BLaER1 treated with 17β-estradiol and CSF1 and Interleukin-3, amounts not matched to agents 10 nM and 100 nM (cell line): Measurements from ENCODE around the gene STOX2.

Source experiments
- H3K27ac ChIP-seq, 11 experiments: shearing (Covaris generic); formaldehyde crosslinking; 2 replicates each; pipeline ENCODE4 v1.8.1; 2022
- H3K27me3 ChIP-seq, 11 experiments: shearing (Covaris generic); formaldehyde crosslinking; 2 replicates each; pipeline ENCODE4 v1.8.1; 2022
- H3K36me3 ChIP-seq, 11 experiments: shearing (Covaris generic); formaldehyde crosslinking; 2 replicates each; pipeline ENCODE4 v1.8.1; 2022
- H3K4me1 ChIP-seq, 10 experiments: shearing (Covaris generic); formaldehyde crosslinking; 2 replicates each; pipeline ENCODE4 v1.8.1; 2022
- H3K4me2 ChIP-seq, 11 experiments: shearing (Covaris generic); formaldehyde crosslinking; 2 replicates each; pipeline ENCODE4 v1.8.1; 2022
- H3K4me3 ChIP-seq, 10 experiments: shearing (Covaris generic); formaldehyde crosslinking; 2 replicates each; pipeline ENCODE4 v1.8.1; 2022
- H3K9ac ChIP-seq, 11 experiments: shearing (Covaris generic); formaldehyde crosslinking; 2 replicates each; pipeline ENCODE4 v1.8.1; 2022
- H3K9me3 ChIP-seq, 11 experiments: shearing (Covaris generic); formaldehyde crosslinking; replicated peaks in 1 of 11; 2 replicates each; pipeline ENCODE4 v1.8.1; 2022
- H4K20me1 ChIP-seq, 11 experiments: shearing (Covaris generic); formaldehyde crosslinking; 2 replicates each; pipeline ENCODE4 v1.8.1; 2022
- Cebpa-rat ChIP-seq, 11 experiments: shearing (Covaris generic); IDR thresholded peaks; 2 replicates each; pipeline ENCODE4 v1.8.1; 2022

STOX2 gene

DNA sequence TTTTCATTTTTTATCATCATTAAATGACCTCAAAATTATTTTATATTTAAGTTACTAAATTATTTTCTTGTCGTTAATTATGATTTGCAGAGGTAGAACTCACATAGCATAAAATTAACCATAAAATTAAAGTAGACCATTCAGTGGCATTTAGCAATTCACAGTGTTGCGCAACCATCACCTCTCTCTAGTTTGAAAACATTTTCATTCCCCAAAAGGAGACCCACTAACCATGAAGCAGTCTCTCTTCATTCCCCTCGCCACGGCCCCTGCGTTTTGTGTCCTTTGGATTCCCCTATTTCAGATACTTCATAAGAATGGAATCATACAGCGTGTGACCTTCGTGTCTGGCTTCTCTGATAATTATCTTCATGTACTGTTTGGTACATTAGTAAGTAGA lies 157.7 kb downstream of the STOX2 start:
- H3K9me3 ChIP-seq, result no peaks in the 10 kb centered on the region
- H3K9ac ChIP-seq, result no peak overlapping the region
- no peaks in the 10 kb centered on the region for H3K36me3 ChIP-seq
- H3K4me1 ChIP-seq, result no peaks in the 10 kb centered on the region
- H3K27me3 ChIP-seq, result no peaks in the 10 kb centered on the region
- H3K27ac ChIP-seq, result no peak overlapping the region
- H4K20me1 ChIP-seq, result no peaks in the 10 kb centered on the region
- no peak overlapping the region for H3K4me2 ChIP-seq
- TF ChIP-seq Cebpa-rat (IDR thresholded peaks at IDR 0.05), result peak in 9 of 11 experiments; percentile 64 to 95 (median 80); a peak in 18 of 22 replicates
- H3K4me3 ChIP-seq, result no peak overlapping the region

DNA sequence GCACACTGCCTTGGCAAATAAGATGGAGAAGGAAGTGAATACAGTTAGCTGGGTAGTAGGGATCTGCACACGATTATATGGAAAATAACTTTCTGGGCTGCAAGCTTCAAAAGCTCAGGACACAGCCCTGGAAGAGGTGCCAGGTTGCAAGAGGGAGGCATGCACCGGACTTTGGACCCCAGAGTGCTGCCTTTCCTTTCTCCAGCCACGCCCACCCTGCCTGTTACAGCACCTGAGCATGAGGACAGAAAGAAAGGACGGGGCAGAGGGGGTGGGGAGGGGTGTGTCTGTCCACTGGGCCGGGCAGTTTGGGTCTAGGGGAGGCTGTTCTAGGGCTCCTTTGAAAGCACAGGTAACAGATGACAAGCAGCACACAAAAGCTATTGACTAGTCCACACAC lies 159.8 kb downstream of the STOX2 start:
- no peak overlapping the region for H3K4me2 ChIP-seq
- no peak for TF ChIP-seq Cebpa-rat (IDR thresholded peaks at IDR 0.05)

DNA sequence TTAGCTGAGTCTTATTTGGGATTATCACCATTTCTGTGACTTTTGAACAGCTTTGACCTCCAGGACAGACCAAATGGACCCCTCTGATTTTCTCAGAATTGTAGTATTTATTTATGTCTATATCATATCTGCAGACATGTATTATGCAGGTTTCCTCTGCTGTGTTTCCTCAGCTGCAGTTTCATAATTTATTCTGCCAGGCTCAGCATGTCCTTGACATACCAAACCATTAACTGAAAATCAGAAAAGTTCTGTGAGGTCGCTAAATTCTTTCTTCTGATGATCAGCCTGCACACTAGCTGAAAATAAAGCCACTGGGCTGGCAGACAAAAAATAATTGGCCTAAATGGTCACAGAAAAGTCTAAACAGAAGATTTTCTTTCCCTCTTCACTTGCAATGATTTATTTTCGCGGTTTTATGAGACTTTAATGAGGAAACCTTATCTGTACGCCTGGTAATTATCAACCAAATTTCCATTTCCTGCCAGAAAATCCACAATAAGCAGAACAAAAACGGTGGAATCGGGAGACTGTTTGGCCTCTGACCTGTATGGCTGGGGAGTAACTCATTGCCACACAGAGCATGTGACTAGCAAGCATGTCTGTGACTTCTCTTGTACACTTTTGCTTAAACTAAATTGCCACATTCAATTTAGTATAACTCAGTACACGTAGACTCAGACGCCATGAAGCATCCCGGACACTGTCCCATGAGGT lies 161.6 kb downstream of the STOX2 start:
- Histone ChIP-seq H3K27me3 (no peaks in the 10 kb centered on the region), H3K36me3 (no peaks in the 10 kb centered on the region), H3K4me2 (no peak overlapping the region), H3K27ac (no peak overlapping the region), H3K9me3 (peaks cover 0 to 7% (median 2%) of the 10 kb centered on the region in 11 experiments; a peak in 10 of 22 replicates), H4K20me1 (no peaks in the 10 kb centered on the region), H3K9ac (no peak overlapping the region), H3K4me1 (no peaks in the 10 kb centered on the region), H3K4me3 (no peak overlapping the region)
- no peak for TF ChIP-seq Cebpa-rat (IDR thresholded peaks at IDR 0.05)

More for the DNA sequence above, 159.8 kb downstream of the STOX2 start:
- no peaks in the 10 kb centered on the region for H3K4me1 ChIP-seq
- H3K27ac ChIP-seq, result no peak overlapping the region
- H4K20me1 ChIP-seq, result no peaks in the 10 kb centered on the region
- H3K9ac ChIP-seq, result no peak overlapping the region
- no peaks in the 10 kb centered on the region for H3K9me3 ChIP-seq
- no peak overlapping the region for H3K4me3 ChIP-seq
- no peaks in the 10 kb centered on the region for H3K27me3 ChIP-seq
- no peaks in the 10 kb centered on the region for H3K36me3 ChIP-seq

DNA sequence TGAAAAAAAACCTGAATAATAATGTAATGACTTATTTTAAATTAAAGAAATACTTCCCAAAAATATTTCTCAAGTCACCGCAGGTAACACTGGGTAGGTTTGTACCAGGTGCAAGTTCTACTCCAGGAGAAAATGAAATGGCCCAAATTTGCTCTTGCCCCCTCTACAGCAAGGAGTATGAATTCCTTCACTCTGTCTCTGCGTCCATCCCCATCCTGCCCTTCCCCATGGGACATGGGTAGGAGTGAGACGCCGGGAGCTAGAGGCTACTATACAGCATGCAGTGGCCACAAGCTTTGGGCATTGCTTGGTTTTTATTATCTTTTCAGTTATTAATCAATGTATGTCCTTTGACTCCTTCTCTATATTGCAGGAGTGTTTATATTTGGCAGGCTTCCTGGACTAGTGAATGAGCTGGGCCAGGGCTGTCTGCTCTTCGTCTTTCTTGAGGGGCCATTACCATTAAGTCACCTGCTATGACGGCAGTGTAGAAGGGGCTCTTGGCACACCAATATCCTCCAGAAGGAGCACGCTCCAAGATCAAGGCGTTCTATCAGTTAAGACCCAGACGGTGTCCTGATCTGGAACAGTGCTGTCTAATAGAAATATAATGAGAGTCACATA lies 162.9 kb downstream of the STOX2 start:
- H3K4me3 ChIP-seq, result no peak overlapping the region
- H4K20me1 ChIP-seq, result no peaks in the 10 kb centered on the region
- peaks cover 7 to 20% (median 15%) of the 10 kb centered on the region in 11 experiments; a peak in 21 of 22 replicates for H3K9me3 ChIP-seq
- H3K36me3 ChIP-seq, result no peaks in the 10 kb centered on the region
- no peaks in the 10 kb centered on the region for H3K27me3 ChIP-seq
- H3K27ac ChIP-seq, result no peak overlapping the region
- no peak overlapping the region for H3K9ac ChIP-seq
- H3K4me2 ChIP-seq, result no peak overlapping the region
- H3K4me1 ChIP-seq, result no peaks in the 10 kb centered on the region
- no peak for TF ChIP-seq Cebpa-rat (IDR thresholded peaks at IDR 0.05)
